Umbilical cord (tissue), 2 donors: ENCODE measurements around the gene PURA. TPM values are rescaled to one million over a fixed set of nuclear protein-coding genes. Genes with fewer than 3 reads are reported as not detected.
"Not testable (repeated sequence)": the region's sequence is repeated elsewhere in the genome, so short reads cannot be mapped to it uniquely, and the experiment has no call there.

ENCODE experiments used
- DNase-seq: peaks from one replicate; pipeline ENCODE4 v3.0.0-alpha.2; 2015; ENCODE audit warnings: low spot score
- total RNA-seq: library from RNA; depleted of rRNA; stranded (reverse); fragments of >200 nt; gene quantifications from one replicate; pipeline ENCODE4 v1.2.3, GENCODE V29; 2014; ENCODE audit warnings: low replicate concordance; ENCODE audit not compliant: insufficient read depth

Gene PURA
- total RNA-seq, 1 donor from 2014 or later: 24.1 TPM

DNA sequence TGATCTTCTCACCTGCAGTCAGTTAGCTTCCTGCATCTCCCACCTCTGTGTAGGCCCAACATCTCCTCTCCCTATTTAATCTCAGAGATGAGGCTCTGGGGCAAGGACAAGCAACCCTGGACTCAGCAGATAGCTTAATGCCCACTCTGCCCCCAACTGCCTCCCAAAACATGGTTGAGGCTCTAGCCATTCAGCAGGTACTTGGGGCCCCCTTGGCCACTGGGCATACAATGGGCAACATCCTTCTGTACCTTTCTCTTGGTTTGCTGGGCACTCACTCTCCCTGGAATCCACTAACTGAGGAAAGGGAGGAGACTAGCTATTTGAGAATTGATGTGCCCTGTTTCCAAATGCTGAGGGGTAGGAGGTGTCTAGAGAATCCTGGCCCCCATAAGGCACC, 21.2 kb downstream of the PURA start:
- DNase-seq: no peak

DNA sequence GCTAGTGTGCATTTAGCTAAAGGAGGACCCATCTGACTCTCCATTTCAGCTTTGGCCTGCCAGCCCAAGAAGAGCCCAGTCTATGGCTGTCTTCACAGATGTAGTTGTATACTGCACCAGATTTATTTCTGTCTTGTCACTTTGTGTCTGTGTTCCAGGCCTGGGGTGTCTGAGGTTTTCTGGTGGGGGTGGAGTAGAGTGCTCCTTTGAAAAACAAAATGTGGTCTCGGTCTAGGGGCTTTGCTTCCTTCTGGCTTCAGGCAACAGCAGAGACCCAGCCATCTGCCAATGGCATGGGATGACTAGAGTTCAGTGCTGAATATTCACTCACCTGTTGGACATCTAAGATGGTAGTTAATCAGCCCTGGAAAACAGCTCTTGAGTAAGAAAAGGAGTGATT, 22.7 kb downstream of the PURA start:
- no peak for DNase-seq

DNA sequence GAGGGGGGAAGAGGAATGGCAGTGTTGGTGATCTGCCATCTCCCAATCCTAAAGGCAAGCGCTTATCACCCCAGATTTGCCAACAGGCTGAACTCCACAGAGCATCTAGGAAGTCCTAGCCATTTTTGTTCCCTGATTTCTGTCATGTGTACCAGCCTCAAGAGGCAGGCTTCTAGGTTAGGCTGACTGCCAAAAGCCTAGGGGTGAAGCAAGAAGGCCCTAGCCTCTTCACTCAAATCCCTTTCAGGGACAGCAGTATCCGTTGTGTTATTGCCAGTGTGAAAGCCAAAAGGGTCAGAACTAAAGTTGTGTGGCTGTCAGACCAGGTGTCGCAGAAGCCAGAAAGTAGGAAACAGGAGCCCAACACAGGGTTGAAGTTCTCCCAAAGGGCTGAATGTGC, 26.5 kb downstream of the PURA start:
- DNase-seq: no peak

DNA sequence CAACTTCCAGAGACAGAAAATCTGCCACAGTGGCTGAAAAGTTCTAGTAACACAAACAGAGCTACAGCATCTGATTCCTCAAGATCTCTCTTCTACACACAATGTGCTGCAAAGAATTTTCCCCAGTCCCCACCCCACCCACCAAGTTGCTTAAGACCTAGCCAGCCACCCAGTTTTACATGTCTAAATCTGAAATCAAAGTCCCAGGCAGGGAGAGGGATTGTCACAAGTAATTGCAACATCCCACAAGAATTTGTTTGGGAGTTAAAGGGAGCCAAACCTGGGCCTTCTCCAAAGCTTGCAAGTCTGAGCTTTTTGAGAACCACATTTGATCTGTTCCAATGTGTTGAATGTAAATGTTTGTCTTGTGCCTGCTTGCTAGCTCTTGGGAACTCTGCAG, 27.3 kb downstream of the PURA start:
- peak; percentile 26 for DNase-seq

DNA sequence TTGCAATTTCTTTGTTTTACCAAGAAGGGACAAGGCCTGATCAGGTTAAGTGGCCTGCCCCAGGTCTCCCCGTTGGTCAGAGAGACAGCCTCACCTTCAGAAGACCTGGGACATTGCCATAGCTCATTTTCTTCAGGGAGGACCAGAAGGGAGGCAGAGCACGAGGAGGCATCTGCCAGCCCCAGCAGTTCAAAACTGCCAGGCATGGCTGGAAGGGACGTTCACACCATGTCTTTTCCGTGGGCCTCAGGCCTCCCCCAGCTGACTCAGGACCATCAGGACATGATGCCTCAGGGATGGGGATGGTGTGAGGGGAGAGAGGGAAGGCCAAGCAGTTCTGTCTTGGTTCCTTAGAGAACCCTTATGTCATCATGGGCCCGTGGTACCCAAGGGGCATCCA, 28.3 kb downstream of the PURA start:
- DNase-seq: no peak

DNA sequence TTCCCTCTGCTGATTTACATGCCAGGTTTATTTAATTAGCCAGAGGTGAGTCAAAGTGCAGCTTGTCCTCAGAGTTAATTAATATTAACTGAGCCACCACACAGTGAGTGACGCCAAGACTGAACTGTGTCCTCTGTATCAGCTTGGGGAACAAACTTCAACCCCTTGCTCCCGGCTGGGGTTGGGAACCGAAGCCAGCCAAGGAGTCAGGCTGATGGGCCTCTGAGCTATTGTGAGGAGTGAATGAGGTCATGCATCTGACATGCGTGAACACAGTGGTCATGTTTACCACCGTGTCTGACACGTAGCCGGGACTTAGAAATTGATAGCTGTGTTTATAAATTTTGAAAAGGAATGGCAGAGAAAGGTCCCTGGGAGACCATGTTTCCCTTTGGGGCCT, 28.9 kb downstream of the PURA start:
- no peak for DNase-seq

DNA sequence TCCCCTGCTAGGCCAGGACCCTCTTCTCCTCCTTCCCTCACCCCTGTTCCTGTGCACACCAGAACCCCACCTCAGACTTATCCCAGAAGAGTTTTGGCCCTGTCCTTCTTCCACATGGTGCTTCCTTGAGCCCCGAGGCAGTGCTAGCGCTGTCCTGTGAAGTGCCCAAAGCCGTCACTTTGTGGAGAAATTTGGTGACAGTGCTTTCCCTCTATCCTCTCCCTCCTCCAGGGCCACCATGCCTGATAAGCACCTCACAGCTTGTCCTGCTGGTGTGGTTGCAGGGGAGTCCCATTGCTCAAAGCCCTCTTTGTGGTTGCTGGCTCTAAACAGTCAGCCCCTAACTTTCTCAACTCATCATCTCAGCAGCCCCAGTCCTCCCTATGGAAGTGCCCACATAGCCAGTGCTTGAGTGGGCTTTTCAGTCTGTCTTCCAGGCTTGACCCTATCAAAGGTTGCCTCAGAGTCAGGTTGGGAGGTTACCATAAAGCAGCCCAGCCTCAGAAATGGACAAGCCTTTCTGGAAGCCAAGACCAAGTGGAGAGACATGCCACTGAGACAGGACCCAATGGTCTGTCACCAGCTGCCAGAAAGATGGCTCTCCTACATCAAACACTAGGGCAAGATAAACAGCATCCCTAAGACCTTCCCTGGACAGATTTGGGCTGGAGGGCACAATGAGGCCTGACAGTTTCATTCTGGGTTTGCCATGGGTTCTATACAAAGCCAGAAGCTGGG, 29.8 kb downstream of the PURA start:
- DNase-seq: no peak

DNA sequence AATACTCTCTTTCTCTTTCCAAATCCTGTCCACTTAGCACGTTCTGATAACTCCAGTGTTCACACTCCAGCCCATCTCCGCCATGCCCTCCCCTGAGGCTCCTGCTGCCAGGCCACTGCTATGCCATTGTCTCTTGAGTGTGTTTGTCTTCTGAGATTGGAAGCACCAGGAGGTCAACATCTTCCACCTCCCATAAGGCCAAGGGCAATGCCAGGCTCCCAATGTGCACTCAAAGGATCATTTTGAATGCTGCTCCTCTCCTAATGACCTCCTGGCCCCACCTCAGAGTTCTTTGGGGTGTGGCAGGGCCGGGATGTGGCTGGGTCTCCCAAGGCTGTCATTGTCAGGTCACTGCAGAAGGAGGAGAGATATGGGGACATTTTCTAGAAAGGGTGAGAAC, 31.3 kb downstream of the PURA start:
- no peak for DNase-seq

DNA sequence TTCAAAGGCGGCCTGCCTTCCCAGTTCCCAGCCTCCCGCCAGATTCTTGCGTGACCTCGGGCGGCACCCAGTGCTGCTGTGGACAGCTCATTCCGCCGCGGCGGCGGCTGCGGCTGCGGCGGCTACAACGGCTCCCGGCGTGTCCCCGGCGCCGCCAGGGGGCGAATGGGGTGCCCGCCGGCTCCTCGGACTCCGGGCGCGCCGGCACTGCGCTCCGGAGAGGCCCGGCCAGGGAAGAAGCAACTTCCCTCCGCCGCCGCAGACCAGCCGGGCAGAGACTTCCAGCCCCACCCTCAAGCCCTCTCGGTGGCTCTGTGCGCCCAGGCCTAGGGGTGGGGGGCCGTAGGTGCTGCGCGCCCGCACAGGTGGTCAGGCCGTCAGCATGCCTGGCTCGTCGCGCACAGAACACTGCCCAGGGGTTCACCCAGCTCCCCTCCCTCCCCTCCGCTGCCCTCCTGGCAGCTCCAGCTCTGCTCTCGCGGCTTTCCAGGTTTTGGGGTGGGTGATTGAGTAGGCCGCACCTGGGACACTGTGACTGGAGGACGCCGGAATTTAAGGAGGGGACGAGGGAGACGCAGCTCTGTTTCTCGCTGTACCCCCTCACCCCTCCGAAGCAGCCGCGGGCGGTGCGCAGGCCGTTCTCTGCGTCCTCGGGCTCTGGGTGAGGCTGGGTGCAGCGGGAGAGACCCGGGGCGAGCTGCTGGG, 32.1 kb downstream of the PURA start:
- DNase-seq: peak; percentile 63

DNA sequence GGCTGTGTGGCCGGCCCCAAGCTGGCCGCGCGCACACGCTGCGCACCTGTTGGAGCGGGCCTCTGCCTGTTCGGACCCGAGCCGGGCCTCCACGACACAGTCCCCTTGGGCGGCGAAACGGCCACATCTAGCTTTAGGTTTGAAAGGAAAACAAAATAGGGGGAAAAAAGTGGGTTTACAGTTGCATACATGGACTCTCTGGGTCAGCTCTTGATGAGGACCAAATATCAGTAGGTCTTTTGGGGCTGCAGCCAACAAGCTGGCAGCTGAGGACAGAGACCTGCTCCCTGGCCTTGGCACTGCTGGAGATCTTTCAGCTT, 32.6 kb downstream of the PURA start:
- no peak for DNase-seq

DNA sequence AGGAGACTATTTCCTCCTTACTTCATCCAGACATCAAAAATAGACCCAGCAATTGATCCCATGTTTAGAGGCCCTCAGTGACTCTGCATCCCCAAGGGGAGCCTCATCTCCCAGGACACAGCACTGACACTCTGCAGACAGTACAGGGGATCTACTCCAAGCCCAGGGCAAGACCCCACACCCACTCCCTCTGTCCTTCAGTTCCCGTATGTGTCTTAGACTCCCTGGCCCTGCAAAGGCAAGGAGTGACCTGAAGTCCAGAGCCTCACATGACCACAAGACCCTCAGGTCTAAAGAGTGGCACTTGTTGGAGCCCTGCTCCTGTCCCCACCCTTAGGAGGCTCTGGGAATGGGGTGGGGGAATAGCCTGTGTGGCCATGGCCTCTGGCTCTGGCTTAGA, 33.6 kb downstream of the PURA start:
- DNase-seq: no peak

DNA sequence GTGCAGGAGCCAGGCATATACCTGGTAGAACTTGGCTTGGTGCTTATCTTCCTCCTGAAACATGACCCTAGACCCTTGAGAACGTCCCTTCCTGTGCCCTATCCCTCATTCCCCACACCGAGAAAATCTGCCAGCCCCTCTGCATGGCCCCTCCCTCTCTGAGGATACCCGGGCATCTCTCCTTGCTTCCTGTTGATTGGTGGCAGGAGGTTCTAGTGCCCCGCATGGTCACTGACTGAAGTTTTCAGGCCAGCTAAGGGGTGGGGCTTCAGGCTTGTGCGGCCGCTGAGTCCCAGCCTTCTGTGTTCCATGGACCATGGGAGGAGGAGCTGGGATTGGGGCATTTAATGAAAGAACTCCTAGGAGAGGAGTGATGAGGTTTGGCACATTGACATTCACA, 34.6 kb downstream of the PURA start:
- no peak for DNase-seq

DNA sequence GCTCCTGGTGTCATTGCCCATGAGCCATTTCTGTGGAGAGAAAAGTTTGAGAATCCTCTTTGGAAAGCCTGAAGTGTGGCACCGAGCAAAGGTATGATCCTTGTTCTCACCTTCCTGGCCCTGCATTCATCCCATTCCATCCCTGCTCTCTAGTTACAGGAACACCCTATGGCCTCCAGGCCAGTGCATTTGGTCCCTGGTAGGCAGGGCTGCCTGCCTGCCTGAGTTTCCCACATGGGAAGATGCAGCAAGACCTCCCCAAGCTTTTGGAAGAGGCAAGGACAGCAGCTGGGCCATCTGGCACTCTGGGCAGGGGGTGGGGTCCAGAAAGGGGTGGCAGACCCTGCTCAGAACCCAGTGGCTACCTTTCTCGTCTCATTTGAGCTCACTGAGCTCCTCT, 36.3 kb downstream of the PURA start:
- no peak for DNase-seq

DNA sequence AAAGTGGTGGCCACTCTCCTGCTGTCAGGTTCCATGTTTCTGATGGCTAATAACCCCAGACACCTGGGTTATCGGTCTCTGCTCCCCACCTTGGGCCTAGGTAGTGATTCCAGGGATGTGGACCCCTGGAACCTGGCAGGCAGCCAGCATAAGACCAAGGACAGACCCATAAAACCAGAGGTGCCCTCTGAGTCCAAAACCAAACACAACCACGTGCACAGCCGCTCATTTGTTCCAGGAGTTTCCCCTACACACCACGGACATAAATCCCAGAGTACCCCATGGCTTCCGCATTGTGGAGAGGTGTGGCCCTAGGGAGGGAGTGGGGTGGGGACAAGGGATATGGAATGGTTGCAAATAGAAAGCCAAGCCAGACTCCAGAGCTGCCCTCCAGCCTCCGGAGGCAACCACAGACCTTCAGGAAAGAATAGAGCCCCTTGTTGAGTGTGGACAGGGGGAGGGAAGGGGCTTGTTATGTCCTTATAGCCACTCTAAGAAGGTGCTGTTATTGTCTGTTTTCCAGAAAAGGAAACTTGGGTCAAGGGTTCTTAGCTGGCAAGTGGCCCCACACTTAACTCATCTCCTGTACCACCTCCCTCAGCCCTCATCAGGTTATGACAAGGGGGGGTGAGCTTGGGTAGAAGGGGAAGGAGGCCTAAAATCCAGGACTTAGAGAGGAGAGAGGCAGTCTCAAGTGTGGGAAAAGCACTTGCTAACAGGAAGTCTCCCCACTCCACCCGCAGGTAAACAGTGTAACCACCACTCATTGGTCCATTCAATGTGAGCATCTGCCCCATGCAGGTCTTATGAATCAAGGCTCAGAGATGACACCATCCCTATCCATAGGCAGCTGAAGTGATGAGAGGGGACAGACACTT, 37.5 kb downstream of the PURA start:
- no peak for DNase-seq

DNA sequence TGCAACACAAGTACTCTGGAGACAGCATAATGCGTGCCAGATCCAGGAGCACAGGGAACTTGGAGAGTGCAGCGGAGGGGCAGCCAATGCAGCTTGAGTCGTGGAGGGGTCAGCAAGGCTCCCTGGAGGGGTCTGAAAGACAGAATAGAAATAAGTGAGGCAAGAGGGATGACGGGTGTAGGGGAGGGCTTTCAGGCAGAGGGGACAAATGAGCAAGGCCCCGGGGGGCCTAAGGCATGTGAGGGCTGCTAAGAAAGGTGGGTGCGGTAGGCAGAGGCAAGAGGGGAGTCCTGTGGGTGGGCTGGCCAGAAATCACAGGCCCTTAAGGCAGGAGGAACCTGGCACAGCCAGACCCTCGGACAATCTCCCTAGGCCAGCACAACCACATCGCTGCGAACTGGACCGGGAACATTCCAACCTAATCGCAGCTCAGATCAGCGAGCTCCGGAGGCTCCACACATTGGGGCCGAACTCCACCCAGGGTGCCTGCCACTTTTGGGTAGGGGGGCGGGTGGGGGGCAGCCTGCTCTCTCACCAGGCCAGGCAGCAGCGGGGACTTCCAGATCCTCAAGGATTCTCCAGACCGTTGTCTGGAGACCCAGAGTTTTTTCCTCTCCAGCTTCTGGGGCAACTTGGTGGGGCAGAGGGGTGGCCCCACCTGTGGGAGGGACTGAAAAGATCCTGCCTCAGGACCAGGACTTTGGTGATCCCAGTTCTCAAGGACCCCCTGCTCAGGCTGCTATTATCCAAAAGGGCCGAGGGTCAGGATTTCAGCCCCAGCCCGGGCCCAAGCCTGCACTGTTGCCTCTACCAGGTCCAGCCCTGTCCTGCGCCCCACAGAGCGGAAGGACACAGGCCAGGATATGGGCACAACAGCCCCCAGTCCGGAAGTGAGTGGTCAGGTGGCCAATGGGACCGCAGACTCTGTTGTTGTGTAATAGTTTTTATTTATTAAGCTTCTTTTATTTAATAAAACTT, 38.4 kb downstream of the PURA start:
- peak; percentile 28 for DNase-seq

DNA sequence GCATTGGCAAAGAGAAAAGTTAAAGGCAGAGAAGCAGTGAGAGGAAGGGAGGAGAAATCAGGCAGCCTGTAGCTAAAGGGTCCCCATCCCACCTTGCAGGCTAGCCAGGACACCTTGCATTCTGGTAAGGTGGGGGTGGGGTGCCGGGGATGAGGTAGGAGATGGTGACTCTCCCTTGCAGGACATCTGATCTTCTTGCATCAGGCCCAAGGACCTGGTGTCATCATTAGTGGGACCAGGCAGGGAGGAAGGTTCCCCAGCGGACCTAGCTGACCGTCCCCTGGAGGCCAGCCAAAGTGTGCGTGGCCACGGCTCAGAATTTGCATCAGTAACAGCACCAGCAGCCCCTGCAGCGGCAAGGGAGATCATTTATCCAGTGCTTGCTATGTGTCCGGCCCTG, 39.3 kb downstream of the PURA start:
- DNase-seq: no peak

DNA sequence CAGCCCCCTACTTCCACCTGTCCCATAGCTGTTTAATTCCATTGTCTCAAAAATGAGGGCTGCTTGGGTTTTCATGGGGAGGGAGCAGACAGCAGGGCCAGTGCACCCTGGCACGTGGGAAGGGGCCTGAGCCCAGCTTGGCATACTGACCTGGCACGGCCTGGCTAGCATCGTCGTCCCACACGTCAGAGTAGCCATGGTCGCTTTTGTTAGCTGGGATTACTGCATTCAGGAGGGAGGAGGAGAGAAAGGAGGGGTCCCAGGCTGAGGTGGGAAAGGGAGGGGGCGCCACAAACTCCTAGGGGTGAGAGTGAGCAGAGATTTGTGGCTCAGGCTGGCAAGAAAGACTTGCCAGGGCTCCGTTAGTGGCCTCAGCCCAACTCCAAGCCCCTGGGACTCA, 40.0 kb downstream of the PURA start:
- DNase-seq: no peak

DNA sequence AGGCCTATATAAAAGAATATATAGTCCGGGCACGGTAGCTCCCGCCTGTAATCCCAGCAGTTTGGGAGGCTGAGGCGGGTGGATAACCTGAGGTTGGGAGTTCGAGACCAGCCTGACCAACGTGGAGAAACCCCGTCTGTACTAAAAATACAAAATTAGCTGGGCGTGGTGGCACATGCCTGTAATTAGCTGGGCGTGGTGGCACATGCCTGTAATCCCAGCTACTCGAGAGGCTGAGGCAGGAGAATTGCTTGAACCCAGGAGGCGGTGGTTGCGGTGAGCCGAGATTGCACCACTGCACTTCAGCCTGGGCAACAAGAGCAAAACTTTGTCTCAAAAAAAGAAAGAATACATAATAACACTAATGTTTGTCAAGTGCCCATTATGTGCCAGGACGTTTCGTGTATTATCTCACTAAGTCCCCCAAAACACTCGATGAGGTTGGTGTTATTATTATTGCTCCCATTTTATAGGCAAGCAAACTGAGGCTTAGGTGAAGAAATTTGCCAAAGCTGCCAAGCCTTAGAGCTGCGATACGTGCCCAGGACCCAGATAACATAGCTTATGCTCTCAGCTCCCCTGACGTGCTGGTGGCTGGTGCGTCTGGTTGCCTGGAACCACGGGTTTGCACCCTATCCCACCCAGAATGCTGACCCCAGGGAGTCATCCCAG, 40.9 kb downstream of the PURA start:
- not testable (repeated sequence) for DNase-seq

DNA sequence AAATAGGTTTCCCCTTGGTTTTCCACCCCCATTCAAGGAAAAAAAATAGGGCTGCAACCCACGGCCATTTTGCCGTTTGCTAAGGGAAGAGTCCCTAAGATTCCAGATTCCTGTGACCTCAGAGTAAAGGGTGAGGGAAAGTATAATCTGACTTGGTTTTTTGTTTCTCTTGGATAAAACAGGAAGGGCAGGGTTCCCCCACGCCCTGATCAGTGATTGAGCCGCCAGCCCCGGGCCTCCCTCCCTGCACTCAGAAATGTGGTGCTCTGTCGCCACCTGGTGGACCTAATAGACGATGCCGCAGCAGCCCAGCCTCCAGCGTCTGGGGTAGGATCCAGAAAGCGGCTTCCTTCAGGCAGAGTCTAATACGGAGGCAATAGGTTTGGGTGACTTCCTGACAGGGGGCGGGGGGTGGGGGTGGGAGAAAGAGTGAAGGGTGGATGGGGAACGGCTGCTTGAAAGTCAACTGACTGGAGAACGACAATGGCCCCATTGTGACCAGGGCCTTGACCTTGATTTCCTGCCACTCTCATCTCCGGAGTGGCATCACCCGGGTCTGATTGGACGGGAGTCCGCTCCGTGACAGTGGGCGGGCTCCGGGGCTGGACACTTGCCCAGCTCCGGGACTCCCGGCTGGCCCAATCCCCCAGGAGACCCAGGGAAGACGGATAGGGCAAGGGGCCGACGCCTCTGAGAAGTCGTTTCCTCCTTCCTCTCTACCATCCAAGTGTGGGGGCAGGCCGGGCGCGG, 43.3 kb downstream of the PURA start:
- DNase-seq: peak; percentile 89
